Measurements from ENCODE around the gene BDKRB2.
A peak's percentile ranks its signal among the peaks of the same experiment; 100 is the strongest.

The BDKRB2 gene

DNA sequence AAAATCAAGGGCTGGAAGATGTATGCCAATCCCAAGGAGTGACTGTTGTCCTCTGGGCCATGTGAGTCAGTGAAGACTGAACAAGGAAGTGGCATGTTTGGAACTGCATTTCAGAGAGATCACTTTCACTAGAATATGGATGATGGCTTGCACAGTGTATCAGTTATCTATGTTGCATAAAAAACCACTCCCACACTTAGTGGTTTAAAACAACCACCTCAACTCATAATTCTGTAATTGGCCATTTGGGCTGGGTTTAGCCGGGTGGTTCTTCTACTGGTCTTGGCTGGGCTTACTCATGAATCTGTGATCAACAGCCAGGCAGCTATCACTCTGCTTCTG, 66.8 kb downstream of the BDKRB2 start:
- TF ChIP-seq, protein P1, sequence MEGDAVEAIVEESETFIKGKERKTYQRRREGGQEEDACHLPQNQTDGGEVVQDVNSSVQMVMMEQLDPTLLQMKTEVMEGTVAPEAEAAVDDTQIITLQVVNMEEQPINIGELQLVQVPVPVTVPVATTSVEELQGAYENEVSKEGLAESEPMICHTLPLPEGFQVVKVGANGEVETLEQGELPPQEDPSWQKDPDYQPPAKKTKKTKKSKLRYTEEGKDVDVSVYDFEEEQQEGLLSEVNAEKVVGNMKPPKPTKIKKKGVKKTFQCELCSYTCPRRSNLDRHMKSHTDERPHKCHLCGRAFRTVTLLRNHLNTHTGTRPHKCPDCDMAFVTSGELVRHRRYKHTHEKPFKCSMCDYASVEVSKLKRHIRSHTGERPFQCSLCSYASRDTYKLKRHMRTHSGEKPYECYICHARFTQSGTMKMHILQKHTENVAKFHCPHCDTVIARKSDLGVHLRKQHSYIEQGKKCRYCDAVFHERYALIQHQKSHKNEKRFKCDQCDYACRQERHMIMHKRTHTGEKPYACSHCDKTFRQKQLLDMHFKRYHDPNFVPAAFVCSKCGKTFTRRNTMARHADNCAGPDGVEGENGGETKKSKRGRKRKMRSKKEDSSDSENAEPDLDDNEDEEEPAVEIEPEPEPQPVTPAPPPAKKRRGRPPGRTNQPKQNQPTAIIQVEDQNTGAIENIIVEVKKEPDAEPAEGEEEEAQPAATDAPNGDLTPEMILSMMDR (IDR thresholded peaks at IDR 0.05; ENCODE audit: low read depth, low read length) = no peak
- Histone ChIP-seq H3K4me3 (ENCODE audit: low read depth, low read length) (no peak overlapping the region), H3K27me3 (no peaks in the 10 kb centered on the region), H3K4me1 (peaks cover 54% of the 10 kb centered on the region), H3K36me3 (no peaks in the 10 kb centered on the region), H3K9me3 (peaks cover 9% of the 10 kb centered on the region; the same call in 1 of the 2 replicates)
- no peak for DNase-seq

DNA sequence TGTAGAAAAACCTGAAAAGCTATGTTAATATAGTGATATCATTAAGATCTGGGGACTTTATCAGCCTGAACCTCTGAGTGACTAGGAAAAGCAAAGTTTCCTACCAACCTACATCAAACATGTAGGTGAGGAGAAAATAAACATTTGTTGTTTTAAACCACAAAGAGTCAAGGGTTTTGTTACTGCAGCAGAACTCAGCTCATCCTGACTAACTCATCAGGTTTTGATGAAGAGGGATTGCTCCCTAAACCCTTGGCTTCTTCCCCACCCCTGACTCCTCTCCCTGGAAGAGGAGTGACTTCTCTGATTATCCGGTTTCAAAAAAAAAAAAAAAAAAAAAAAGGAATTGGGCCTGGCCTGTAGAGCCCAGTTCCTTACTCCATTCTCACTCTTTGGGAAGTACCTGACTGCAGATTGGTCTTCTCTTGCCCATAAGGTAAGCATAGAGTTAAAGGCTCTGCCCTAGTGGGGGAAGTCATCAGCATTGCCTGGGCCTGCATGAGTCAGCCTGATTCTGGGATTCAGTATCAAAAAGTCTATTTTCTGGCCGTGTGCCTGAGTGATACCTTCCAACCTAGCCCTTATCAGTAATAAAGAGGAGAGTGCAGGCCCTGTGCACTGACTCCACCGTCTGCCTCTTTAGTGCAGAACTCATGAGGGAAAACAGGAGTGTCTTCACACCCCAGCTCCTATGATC, 68.3 kb downstream of the BDKRB2 start:
- peaks cover 12% of the 10 kb centered on the region; the same call in 1 of the 2 replicates for H3K9me3 ChIP-seq
- TF ChIP-seq, protein P1 (IDR thresholded peaks at IDR 0.05; ENCODE audit: low read depth, low read length) = peak; percentile 20; the same call in 1 of the 2 replicates

DNA sequence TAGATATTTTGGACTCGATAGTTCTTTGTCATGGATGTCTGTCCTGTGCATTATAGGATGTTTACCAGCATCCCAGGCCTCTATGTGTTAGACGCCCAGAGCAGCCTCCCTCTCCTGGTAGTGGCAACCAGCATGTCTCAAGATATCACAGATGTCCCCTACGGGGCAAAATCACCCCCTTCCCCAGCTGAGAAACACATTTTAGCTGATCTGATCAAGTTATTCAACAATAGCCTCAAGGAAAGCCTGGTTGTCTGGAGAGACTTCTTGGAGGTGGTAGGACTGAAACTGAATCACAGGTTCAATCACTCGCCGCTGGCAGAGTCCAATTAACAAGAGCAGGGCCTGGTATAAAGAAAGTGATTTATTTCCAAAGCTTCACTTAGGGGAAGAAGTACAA, 69.0 kb downstream of the BDKRB2 start:
- no peak overlapping the region for H3K4me3 ChIP-seq (ENCODE audit: low read depth, low read length)
- no peaks in the 10 kb centered on the region for H3K36me3 ChIP-seq
- TF ChIP-seq, protein P1 (IDR thresholded peaks at IDR 0.05; ENCODE audit: low read depth, low read length) = no peak
- no peak for DNase-seq
- peaks cover 12% of the 10 kb centered on the region; the same call in 1 of the 2 replicates for H3K9me3 ChIP-seq
- H3K27me3 ChIP-seq = no peaks in the 10 kb centered on the region
- peaks cover 35% of the 10 kb centered on the region for H3K4me1 ChIP-seq

More for the DNA sequence above, 68.3 kb downstream of the BDKRB2 start:
- Histone ChIP-seq H3K4me3 (ENCODE audit: low read depth, low read length) (no peak overlapping the region), H3K27me3 (no peaks in the 10 kb centered on the region), H3K36me3 (no peaks in the 10 kb centered on the region), H3K4me1 (peaks cover 42% of the 10 kb centered on the region)
- peak; percentile 78 for DNase-seq

DNA sequence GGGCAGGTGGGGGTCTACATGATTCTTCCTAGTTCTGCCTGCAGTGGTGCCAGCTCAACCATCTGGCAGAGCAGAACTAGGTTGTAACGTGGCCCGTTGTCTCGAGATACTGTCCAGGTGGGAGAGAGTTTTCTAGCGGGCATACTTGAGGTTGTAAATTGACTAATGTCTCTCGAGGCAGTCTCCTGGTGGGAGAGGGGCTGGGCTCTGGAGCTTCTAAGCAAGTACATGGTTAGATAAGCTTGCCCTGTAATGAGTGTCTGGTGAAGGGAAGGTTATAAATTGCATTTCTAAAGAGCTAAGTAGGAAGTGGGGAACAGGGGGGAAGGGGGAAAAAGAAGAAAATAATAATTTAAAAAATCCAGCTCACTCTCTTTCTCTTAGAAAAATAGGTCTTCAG, 69.5 kb downstream of the BDKRB2 start:
- TF ChIP-seq, protein P1 (IDR thresholded peaks at IDR 0.05; ENCODE audit: low read depth, low read length) = no peak
- peaks cover 12% of the 10 kb centered on the region; the same call in 1 of the 2 replicates for H3K9me3 ChIP-seq
- no peaks in the 10 kb centered on the region for H3K36me3 ChIP-seq
- peak; percentile 51 for DNase-seq
- H3K27me3 ChIP-seq = no peaks in the 10 kb centered on the region
- H3K4me1 ChIP-seq = peaks cover 30% of the 10 kb centered on the region
- H3K4me3 ChIP-seq (ENCODE audit: low read depth, low read length) = no peak overlapping the region; the same call in 1 of the 2 replicates

DNA sequence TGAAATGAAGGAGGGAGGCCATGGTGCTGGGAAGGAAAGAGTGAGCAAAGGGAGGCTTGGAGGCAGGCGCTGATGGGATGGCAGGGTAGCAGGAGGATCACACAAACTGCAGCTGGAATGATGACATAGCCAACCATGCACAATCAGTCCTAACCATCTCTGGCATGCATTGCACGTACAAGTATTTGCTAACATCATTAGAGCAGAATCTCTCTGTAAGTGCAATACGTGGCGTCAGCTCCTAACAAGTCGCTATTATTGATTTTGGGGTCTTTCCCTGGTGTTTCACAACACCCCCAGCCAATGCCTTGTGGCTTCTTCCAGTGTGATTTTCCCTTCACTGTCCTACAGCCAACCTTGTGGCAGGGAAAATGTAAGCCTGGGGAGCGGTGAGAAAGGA, 69.9 kb downstream of the BDKRB2 start:
- peak overlapping the region; percentile 8; the same call in 1 of the 2 replicates for H3K4me3 ChIP-seq (ENCODE audit: low read depth, low read length)
- H3K9me3 ChIP-seq = peaks cover 12% of the 10 kb centered on the region; the same call in 1 of the 2 replicates
- peaks cover 26% of the 10 kb centered on the region for H3K4me1 ChIP-seq
- H3K36me3 ChIP-seq = no peaks in the 10 kb centered on the region
- no peaks in the 10 kb centered on the region for H3K27me3 ChIP-seq
- TF ChIP-seq, protein P1 (IDR thresholded peaks at IDR 0.05; ENCODE audit: low read depth, low read length) = no peak
- peak; percentile 62 for DNase-seq
